ENCODE results near the gene TFR2.
A peak's percentile ranks its signal among the peaks of the same experiment; 100 is the strongest.

Gene TFR2

DNA sequence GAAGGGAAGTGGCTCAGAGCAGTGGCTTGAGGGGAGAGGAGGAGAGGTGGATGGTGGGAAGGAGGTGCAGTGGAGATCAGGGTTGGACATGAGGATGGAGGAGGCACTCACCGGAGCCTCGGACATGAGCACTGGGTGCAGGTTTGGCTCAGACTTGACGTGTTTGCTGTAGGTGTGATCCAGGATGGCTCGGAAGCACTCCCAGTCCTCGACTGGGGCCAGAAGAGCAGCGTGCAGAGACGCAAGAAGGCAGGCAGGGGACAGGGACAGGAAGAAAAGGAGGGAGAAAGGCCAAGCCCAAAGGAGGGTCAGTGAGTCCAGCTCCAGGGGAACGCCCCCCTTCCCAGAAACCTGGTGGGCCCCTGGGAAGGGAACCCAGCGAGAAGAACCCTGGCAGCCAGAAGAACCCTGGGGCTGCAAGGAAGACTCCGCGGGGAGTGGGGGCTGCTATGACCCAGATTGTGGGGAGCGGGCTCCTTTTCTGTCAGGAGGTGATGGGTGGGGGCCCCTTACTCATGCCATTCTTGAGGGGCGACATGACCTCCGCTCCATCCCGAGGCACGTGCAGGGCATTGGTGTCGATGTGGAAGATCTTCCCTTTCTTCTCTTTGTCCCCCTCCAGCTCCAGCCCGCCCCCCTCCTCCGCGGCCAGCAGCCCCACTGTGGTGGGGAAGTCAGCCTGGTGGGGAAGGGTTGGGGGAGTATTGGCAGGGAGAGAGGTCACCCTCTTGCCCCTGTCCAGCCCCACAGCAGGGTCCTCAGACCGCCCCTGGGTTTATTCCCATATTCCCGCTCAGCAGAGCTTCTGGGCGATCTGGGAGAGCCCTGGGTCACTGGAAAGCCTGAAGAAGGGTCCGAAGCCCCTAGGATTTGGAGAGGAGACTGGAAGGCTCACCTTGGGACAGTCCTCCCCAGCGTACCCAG is 13.8 kb upstream of the TFR2 start:
- no peak for DNase-seq (ENCODE audit: low read depth)

- no peak for DNase-seq (ENCODE audit: low read depth)
Measured at GRCh38 chr7:100649826-100650565, 8.6 kb upstream of the TFR2 start.

DNA sequence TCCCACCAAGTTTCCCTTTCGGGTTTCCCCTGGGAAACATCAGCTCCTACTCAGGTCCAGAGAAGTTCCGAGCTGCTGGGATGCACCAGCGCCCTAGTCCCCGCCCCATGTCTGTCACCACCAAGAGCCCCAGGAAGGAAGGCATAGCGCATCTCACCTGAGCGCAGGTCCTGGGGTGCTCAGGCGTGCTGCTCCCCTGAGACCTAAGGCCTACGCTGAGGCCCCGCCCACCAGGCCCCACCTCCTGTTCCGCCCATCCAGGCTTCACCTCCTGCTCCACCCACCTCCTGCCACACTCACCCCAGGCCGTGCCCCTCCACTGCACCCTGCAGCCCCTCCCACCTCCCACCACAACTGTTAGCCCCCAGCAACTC is 1.2 kb upstream of the TFR2 start:
- DNase-seq (ENCODE audit: low read depth) = no peak

GRCh38 chr7:100641860-100642533 is 645 bp upstream of the TFR2 start:
- no peak for DNase-seq (ENCODE audit: low read depth)

GRCh38 chr7:100640517-100641440 is 573 bp downstream of the TFR2 start:
- DNase-seq (ENCODE audit: low read depth) = no peak

DNA sequence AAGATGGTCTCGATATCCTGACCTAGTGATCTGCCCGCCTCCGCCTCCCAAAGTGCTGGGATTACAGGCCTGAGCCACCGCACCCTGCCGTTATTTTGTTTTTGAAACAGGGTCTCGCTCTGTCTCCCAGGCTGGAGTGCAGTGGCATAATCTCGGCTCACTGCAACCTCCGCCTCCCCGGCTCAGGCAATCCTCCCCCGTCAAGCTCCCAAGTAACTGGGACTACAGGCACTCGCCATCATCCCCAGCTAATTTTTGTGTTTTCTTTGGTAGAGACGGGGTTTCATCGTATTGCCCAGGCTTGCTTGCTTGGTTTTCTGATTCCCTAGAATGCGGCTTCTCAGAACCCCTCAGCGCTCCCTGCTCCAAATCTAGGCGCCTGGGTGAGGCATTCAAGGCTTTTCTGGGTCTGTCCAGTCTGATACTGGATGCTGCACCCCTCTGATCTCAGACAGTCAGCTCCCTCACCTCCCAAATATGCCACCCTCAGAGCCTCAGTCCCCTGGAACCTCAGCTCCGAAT is 1.3 kb downstream of the TFR2 start:
- no peak for DNase-seq (ENCODE audit: low read depth)

DNA sequence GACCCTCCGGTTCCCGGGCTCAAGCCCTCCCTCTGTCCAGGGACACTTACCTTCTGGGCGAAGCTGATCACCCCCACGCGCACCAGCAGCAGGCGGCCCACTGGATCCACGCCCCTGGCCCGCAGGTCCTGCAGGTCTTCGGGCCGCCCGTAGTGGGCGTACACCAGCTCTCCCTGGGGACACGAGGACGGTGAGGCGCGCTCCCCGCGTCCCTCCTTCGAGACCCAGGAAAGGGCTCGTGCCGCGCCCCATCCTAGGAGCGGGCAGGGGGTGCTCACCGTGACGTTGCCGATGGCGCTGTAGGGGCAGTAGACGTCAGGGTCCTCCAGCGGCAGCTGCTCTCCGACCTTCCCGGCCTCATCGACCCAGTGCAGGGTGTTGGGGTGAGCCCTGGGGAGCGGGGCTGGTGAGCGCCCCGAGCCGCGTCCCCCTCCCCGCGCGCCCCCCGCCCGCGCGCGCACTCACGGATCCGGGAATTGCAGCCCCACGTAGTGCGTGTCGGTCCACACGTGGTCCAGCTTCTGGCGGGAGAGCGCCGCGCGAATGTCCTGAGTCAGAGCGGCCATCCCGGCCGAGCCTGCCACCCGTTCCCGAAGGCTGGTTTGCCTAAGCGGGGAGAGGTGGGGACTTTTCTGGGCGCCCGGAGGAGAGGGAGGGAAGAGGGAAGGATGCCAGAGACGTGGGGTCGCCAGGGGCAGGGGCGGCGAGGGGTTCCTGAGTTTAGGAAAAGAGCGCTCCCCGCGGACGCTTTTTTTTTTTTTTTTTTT is 8.2 kb downstream of the TFR2 start:
- peak; percentile 55 for DNase-seq (ENCODE audit: low read depth)

- no peak for DNase-seq (ENCODE audit: low read depth)
Measured at GRCh38 chr7:100630066-100630465, 11.3 kb downstream of the TFR2 start.

DNA sequence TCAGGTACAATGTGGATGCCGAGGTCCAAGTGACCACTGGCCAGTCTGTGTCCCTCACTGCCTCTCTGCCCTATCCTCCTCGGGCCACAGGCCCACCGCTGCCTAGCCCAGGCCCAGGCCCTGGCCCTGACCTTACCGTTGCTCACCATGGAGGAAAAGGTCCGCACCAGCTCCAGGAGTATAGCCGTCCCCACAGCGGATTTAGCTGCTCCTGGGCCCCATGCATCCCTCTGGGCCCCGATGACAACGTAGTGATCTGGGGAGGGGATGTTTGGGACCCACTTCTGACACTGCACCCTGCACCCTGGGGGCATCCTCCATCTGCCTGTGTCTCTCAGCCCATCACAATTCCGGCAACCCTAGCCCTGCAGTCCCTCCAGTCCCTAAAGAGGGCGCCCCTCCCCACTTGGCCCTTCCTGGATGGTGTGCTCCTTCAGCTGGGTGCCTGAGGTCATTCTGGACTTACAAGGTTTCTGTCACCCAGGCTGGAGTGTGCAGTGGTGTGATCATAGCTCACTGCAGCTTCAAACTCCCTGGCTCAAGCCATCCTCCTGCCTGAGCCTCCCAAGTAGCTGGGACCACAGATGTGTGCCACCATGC is 12.1 kb downstream of the TFR2 start:
- no peak for DNase-seq (ENCODE audit: low read depth)

DNA sequence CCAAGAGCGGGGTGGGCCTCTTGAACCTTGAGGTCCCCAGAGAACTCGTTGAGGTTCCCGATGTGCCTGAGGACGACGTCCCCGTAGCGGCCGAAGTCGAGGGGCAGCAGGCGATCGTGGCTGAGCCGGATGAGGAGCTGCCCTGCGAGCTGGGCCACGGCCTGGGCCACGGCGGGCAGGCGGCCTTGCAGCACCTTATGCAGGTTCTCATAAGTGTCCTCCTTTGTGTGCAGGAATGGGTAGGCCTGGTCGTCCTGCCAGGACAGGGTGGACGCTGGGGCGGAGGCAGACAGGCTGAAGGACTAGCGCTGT is 14.2 kb downstream of the TFR2 start:
- no peak for DNase-seq (ENCODE audit: low read depth)

GRCh38 chr7:100626530-100627237 is 14.7 kb downstream of the TFR2 start:
- DNase-seq (ENCODE audit: low read depth) = peak; percentile 87

DNA sequence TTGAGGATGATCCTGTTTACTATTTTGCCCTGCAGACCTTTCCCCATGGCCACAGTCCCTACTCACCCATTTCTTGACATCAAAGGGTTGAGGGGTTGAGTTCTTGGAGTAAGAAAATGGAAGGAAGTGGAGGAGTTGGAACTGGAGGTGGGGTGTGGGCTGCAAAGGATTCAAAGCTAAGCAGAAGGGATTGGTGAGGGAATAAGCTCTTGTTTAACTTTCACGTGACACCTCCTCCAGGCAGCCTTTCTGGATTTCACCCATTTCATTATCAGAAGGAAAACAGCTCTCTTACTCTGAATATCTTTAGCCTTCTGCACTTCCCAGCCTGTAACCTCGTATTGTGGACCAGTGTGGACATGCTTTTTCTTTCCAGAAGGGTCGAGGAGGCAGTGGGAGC is 15.3 kb downstream of the TFR2 start:
- no peak for DNase-seq (ENCODE audit: low read depth)

- DNase-seq (ENCODE audit: low read depth) = no peak
Measured at GRCh38 chr7:100623951-100624824, 17.2 kb downstream of the TFR2 start.

- DNase-seq (ENCODE audit: low read depth) = no peak
Measured at GRCh38 chr7:100621554-100621953, 19.8 kb downstream of the TFR2 start.

GRCh38 chr7:100620804-100621203 is 20.5 kb downstream of the TFR2 start:
- DNase-seq (ENCODE audit: low read depth) = no peak

DNA sequence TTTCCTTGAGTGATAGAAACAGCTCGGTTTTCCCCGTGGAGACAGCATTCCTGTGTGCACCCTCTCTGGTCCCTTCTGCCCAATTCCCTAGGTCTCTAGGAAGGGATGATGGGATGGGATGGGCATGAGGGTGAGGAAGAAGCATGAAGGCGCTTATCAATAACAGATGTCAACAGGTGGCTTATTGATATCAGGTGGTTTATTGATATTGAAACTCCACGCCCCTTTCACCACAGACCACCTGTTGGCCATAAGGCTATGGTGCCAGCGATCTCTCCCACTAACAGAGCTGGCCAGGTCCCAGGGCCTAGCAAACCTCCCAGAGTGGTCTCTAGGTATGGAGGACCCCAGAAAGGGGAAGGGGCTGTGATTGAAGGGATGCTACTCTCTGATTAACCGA is 21.1 kb downstream of the TFR2 start:
- no peak for DNase-seq (ENCODE audit: low read depth)

- DNase-seq (ENCODE audit: low read depth) = no peak
Measured at GRCh38 chr7:100614308-100614861, 27.0 kb downstream of the TFR2 start.

- no peak for DNase-seq (ENCODE audit: low read depth)
Measured at GRCh38 chr7:100613412-100614175, 27.8 kb downstream of the TFR2 start.

Data from activated T-cell treated with anti-CD3 and anti-CD28 coated beads for 24 hours (primary cell).